Fibroblast of mammary gland (primary cell): ENCODE measurements around the gene GLYR1.

Experiments used
- DNase-seq: peaks from one replicate; pipeline ENCODE4 v3.0.0-alpha.2; 2010; ENCODE audit warnings: low read depth
- H3K4me3 ChIP-seq: 2 replicates; pipeline ENCODE4 v1.5.1; 2011; ENCODE audit warnings: low read depth, mild to moderate bottlenecking, low read length, moderate library complexity; ENCODE audit not compliant: control insufficient read depth
- TF ChIP-seq, protein P1 (sequence below): conservative IDR thresholded peaks from 2 replicates; pipeline ENCODE4 v1.5.1; 2011; ENCODE audit warnings: low read depth, low read length, inconsistent platforms; ENCODE audit not compliant: control insufficient read depth, insufficient read depth

Gene GLYR1

GRCh38 chr16:4813251-4814003, 33.7 kb downstream of the GLYR1 start:
- TF ChIP-seq, protein P1, sequence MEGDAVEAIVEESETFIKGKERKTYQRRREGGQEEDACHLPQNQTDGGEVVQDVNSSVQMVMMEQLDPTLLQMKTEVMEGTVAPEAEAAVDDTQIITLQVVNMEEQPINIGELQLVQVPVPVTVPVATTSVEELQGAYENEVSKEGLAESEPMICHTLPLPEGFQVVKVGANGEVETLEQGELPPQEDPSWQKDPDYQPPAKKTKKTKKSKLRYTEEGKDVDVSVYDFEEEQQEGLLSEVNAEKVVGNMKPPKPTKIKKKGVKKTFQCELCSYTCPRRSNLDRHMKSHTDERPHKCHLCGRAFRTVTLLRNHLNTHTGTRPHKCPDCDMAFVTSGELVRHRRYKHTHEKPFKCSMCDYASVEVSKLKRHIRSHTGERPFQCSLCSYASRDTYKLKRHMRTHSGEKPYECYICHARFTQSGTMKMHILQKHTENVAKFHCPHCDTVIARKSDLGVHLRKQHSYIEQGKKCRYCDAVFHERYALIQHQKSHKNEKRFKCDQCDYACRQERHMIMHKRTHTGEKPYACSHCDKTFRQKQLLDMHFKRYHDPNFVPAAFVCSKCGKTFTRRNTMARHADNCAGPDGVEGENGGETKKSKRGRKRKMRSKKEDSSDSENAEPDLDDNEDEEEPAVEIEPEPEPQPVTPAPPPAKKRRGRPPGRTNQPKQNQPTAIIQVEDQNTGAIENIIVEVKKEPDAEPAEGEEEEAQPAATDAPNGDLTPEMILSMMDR, result no peak
- no peak overlapping the region for H3K4me3 ChIP-seq
- no peak for DNase-seq

GRCh38 chr16:4811773-4812172, 35.3 kb downstream of the GLYR1 start:
- TF ChIP-seq, protein P1, result no peak
- no peak overlapping the region for H3K4me3 ChIP-seq
- DNase-seq, result no peak

DNA sequence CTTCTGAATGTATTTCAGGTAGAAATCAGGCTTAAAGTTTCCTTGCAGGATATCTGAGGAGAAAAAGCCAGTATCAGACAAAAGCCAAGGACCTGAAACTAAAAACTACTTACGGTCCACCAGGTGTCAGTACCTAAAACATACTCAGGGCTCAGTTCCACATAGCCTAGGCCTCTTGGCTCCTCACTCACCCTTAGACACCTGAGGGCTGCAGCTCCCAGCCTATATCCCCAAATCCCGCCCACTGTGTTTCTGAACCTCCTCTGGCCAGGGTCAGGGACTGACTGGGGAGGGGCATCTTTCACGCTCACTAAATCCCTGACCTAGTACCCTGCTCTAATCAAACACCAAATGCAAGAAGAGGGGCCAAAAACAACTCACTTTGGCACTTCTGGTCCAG, 35.8 kb downstream of the GLYR1 start:
- TF ChIP-seq, protein P1, result no peak
- DNase-seq, result no peak
- H3K4me3 ChIP-seq, result no peak overlapping the region

GRCh38 chr16:4806280-4806679, 40.8 kb downstream of the GLYR1 start:
- TF ChIP-seq, protein P1, result no peak
- no peak for DNase-seq
- H3K4me3 ChIP-seq, result no peak overlapping the region

DNA sequence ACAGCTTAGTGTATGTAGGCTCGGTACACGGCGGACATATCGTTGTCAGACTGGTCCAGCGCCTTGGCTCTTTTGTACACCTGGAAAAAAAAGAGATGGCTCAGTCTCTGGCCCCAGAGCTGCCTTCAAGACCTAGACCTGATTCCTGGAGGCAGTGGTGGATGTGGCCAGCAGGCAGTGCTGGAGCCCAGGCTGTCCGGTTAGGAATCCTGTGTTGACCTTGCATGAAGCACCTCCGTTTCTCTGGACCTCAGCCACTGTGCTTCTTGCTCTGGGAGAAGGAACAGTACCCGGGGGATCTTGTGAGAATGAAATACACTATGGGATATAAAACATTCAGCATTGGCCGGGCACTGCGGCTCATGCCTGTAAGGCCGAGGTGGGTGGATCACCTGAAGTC, 41.9 kb downstream of the GLYR1 start:
- TF ChIP-seq, protein P1, result no peak
- H3K4me3 ChIP-seq, result no peak overlapping the region

DNA sequence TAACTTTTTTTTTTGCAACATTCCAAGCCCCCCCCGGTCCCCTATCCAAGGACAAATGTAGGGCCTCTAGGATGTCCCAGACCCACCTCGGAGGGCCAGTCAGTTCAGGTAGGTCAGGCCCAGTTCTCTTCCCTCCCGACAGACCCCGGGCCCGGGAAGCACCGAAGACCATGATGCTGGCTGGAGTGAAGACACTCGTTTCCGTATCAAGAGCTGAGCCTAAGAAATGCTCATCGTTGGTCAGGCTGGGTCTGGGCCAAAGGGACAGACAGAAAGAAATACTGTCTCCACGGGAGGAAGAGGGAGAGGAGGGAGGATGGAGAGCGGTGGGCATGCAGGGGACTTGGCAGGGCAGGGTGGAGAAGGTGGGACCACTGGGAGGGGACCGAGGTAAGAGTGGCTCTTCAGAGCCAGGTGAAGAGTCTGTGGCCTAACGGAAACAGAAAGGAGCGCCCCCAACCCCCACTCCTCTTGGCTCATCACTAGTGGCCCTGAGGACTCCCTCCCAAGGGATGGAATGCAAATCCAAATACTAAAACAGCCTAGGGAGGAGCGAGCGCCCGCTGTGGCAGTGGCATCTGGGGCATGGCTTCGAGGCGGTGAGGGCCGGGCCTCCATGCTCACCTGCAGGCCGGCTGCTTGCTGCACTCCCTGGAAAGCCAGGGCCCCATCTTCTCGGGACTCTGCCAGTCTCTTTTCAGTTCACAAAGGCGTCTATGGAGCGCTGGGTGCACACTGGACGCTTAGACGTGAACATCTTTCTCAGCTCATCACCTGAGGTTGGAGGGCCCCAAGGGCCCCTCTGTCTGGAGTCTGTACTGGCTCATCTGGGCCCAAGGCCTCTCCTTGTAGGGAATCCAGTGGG, 43.0 kb downstream of the GLYR1 start:
- TF ChIP-seq, protein P1, result no peak
- H3K4me3 ChIP-seq, result no peak overlapping the region
- no peak for DNase-seq

More for the DNA sequence above, 41.9 kb downstream of the GLYR1 start:
- DNase-seq, result no peak
